Body of pancreas (tissue), 4 donors: ENCODE data around the gene RHOD. TPM values are rescaled to one million over a fixed set of nuclear protein-coding genes. Genes with fewer than 3 reads are reported as not detected.

Source experiments
- ATAC-seq: fragments of 150-250 bp; one replicate; pipeline ENCODE4 v1.9.1; 2016
- DNase-seq, 4 donors: peaks; one replicate each; pipeline ENCODE4 v3.0.0-alpha.2; 2019
- H3K27ac ChIP-seq, 4 donors: fragments of 200-600 bp; sonication (generic); 1 replicate in 3 of 4; 2 replicates in 1 of 4; pipeline versions ENCODE4 v1.5.1 to v1.6.1; 2016 to 2019; ENCODE audit warnings: mild to moderate bottlenecking in 1 of 4, mixed read lengths in 1 of 4, moderate library complexity in 1 of 4
- H3K27me3 ChIP-seq, 2 donors: fragments of 200-600 bp; sonication (generic); one replicate each; pipeline ENCODE4 v1.6.0; 2016; ENCODE audit warnings: mild to moderate bottlenecking in 1 of 2
- H3K36me3 ChIP-seq, 2 donors: fragments of 200-600 bp; sonication (generic); replicated peaks in 1 of 2; 2 replicates each; pipeline ENCODE4 v1.5.1; 2016; ENCODE audit warnings: low read depth in 2 of 2; ENCODE audit not compliant: insufficient read depth in 1 of 2
- H3K4me1 ChIP-seq: fragments of 200-600 bp; sonication (generic); one replicate; pipeline ENCODE4 v1.6.0; 2016
- H3K4me3 ChIP-seq, 2 donors: fragments of 200-600 bp; sonication (generic); 1 replicate in 1 of 2; 2 replicates in 1 of 2; pipeline ENCODE4 v1.5.1; 2016 to 2019
- H3K9me3 ChIP-seq, 3 donors: fragments of 200-600 bp; sonication (generic); 1 replicate in 2 of 3; 2 replicates in 1 of 3; pipeline ENCODE4 v1.5.1; 2016
- POLR2A ChIP-seq, 3 donors: fragments of 450-650 bp; IDR thresholded peaks; one replicate each; pipeline ENCODE4 v1.6.1; 2016; ENCODE audit warnings: antibody characterized with exemption in 3 of 3, mild to moderate bottlenecking in 2 of 3
- WGBS, 2 donors: methylation state at CpG; one replicate each; pipeline ENCODE4 v1.1.5; 2017; 5-methylcytosine and 5-hydroxymethylcytosine counted together
- intact Hi-C: fragments of 100-400 bp; cut with DNase I; formaldehyde crosslinking; loops from one replicate; pipeline ENCODE4 v1.15.1; 2023
- total RNA-seq, 2 donors: library from RNA; depleted of rRNA; stranded (reverse); fragments of >200 nt; gene quantifications; one replicate each; pipeline ENCODE4 v1.1.0, GENCODE V29; 2016
- TF ChIP-seq, protein P1 (sequence below), 7 experiments: fragments of 450-650 bp in 4 of 7; fragments of 200-600 bp in 3 of 7; sonication (generic) in 3 of 7; IDR thresholded peaks; one replicate each; pipeline ENCODE4 v1.5.1; 2016 to 2019; ENCODE audit warnings: antibody characterized with exemption in 7 of 7

RHOD gene
- total RNA-seq, 2 donors from 2014 or later = 19.1 to 33.5 TPM

DNA sequence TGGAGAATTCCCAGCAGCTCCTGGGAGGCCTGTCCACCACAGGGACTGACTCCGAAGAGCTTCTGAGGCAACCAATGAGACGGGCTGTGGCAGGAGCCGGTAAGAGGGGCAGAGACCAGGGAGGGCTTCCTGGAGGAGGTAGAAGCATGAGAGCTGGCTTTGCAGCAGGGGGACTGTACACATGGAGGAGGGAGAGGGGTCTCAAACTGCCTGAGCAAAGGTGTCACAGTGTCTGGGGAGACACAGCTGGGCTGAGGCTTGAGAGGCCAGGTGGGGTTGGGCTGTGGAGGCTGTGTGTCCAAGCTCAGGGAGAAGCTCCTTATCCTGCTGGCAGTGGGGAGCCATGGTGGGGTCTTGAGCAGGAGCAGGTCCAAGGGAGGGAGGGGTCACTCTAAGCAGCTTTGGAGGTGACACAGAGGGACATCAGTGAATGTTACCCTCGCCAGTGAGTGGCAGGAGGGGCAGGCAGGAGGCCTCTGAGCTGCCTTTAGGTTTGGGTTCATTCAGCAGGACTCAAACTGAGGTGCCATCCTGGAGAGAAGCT, 4.6 kb upstream of the RHOD start:
- Histone ChIP-seq H3K36me3 (no peaks in the 10 kb centered on the region), H3K9me3 (no peaks in the 10 kb centered on the region), H3K4me1 (peaks cover 39% of the 10 kb centered on the region), H3K27me3 (no peaks in the 10 kb centered on the region), H3K4me3 (no peak overlapping the region), H3K27ac (no peak overlapping the region)
- TF ChIP-seq, protein P1, sequence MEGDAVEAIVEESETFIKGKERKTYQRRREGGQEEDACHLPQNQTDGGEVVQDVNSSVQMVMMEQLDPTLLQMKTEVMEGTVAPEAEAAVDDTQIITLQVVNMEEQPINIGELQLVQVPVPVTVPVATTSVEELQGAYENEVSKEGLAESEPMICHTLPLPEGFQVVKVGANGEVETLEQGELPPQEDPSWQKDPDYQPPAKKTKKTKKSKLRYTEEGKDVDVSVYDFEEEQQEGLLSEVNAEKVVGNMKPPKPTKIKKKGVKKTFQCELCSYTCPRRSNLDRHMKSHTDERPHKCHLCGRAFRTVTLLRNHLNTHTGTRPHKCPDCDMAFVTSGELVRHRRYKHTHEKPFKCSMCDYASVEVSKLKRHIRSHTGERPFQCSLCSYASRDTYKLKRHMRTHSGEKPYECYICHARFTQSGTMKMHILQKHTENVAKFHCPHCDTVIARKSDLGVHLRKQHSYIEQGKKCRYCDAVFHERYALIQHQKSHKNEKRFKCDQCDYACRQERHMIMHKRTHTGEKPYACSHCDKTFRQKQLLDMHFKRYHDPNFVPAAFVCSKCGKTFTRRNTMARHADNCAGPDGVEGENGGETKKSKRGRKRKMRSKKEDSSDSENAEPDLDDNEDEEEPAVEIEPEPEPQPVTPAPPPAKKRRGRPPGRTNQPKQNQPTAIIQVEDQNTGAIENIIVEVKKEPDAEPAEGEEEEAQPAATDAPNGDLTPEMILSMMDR (IDR thresholded peaks at IDR 0.05) = no peak
- TF ChIP-seq POLR2A (IDR thresholded peaks at IDR 0.05) = no peak
- DNase-seq (no peak), ATAC-seq (no peak)
- WGBS, 2 donors = 80 to 90% methylated on average over 1 to 4 of the region's 4 CpGs
- intact Hi-C loops = no loop called here

DNA sequence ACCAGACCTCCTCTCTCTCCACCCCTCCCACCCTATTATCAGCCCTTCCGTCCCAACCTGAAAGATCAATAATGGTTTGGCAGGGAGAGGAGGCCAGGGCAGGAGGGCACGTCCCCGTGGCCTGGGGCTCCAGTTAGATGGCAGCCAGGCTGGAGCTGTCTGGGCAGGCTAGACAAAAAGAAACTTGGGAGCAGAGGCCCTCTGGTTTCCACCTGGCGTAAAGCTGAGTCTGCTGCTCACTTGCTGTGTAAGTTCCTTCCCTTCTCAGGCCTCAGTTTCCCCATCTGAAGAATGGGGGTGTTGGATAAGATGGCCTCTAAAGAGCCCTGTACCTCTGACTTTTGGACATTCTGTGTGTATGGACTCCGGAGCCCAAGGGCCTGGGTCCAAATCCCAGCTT, 3.8 kb upstream of the RHOD start:
- 35 to 50% methylated on average over 4 to 5 of the region's 5 CpGs for WGBS, 2 donors
- no peaks in the 10 kb centered on the region for H3K9me3 ChIP-seq
- ATAC-seq (no peak), DNase-seq (no peak)
- intact Hi-C loops = no loop called here
- no peaks in the 10 kb centered on the region for H3K27me3 ChIP-seq
- H3K4me3 ChIP-seq = no peak overlapping the region
- H3K36me3 ChIP-seq = no peaks in the 10 kb centered on the region
- no peak for TF ChIP-seq POLR2A (IDR thresholded peaks at IDR 0.05)
- TF ChIP-seq, protein P1 (IDR thresholded peaks at IDR 0.05) = no peak
- peaks cover 47% of the 10 kb centered on the region for H3K4me1 ChIP-seq
- H3K27ac ChIP-seq = no peak overlapping the region

DNA sequence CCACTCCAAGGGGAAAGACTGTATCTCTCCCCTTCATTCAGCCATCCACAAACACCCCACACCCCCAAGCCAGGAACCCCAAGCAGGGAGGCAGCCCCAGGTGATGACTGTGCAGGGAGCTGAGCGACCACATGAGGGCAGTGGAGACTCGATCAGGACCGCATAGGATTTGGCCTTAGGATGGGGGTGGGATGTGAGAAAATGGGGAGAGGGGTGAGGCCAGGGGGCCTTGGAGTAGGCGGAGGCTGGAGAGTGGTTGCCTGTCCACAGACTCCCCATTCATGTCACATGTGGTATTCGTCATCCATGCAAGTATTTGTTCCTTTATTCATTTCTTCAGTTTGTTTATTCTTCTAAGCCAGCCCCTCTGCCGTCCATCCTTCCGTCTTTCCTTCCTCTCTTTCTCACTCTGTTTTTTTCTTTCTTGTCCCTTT, 2.7 kb upstream of the RHOD start:
- intact Hi-C loops = no loop called here
- Histone ChIP-seq H3K27me3 (no peaks in the 10 kb centered on the region), H3K36me3 (no peaks in the 10 kb centered on the region), H3K27ac (peak overlapping the region; percentile 68 to 94 (median 84)), H3K9me3 (no peaks in the 10 kb centered on the region), H3K4me1 (peaks cover 47% of the 10 kb centered on the region), H3K4me3 (no peak overlapping the region)
- TF ChIP-seq, protein P1 (IDR thresholded peaks at IDR 0.05) = peak; percentile 69 to 87 (median 76)
- TF ChIP-seq POLR2A (IDR thresholded peaks at IDR 0.05) = no peak
- peak; percentile 68 to 77 (median 68) for DNase-seq
- ATAC-seq = peak; percentile 32
- 19 to 21% methylated on average over 7 of the region's 7 CpGs for WGBS, 2 donors

DNA sequence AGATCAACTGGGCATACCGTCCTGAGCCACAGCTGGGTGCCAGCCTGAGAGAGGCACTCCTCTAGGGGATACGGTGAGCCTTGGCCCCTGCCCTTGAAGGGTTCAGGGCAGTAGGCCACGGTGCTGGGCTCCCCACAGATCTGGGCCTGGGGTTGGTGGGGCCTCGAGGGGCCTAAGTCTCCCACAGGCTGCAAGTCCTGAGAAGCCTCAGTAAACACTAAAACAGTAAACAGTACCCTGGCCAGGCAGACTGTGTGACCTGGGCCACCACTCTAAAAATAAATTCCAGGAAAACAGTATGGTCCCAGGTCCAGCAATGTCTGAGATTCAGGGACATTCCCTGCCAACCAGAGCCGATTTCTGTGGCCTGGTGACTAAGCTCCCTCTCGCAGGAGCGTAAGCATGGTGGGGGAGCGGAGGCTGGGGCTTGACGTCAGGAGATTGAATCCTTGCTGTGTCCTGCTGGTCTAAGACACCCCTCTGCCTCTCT, 2.3 kb upstream of the RHOD start:
- DNase-seq = peak; percentile 54 to 80 (median 58)
- no peaks in the 10 kb centered on the region for H3K9me3 ChIP-seq
- TF ChIP-seq, protein P1 (IDR thresholded peaks at IDR 0.05) = no peak
- no peak for TF ChIP-seq POLR2A (IDR thresholded peaks at IDR 0.05)
- H3K27ac ChIP-seq = peak overlapping the region; percentile 68 to 94 (median 84)
- no peaks in the 10 kb centered on the region for H3K27me3 ChIP-seq
- H3K4me3 ChIP-seq = no peak overlapping the region
- intact Hi-C loops = no loop called here
- no peaks in the 10 kb centered on the region for H3K36me3 ChIP-seq
- ATAC-seq = peak; percentile 23
- H3K4me1 ChIP-seq = peaks cover 47% of the 10 kb centered on the region
- WGBS, 2 donors = 30 to 43% methylated on average over 5 to 9 of the region's 9 CpGs
